Mucosa of rectum (tissue), 2 donors: ENCODE data around the gene CCDC85C.

Experiments used
- H3K27ac ChIP-seq, 2 donors: one replicate each; pipeline ENCODE4 v1.7.0; 2013; ENCODE audit warnings: inconsistent platforms in 2 of 2, low read depth in 2 of 2, low read length in 2 of 2
- H3K27me3 ChIP-seq, 2 donors: one replicate each; pipeline ENCODE4 v1.7.0; 2013; ENCODE audit warnings: low read length in 2 of 2; ENCODE audit not compliant: control insufficient read depth in 2 of 2, insufficient read depth in 2 of 2
- H3K36me3 ChIP-seq, 2 donors: one replicate each; pipeline ENCODE4 v1.7.0; 2013; ENCODE audit warnings: low read length in 2 of 2; ENCODE audit not compliant: control insufficient read depth in 2 of 2, insufficient read depth in 2 of 2
- H3K4me1 ChIP-seq, 2 donors: one replicate each; pipeline ENCODE4 v1.7.0; 2013; ENCODE audit warnings: low read length in 2 of 2, mild to moderate bottlenecking in 1 of 2; ENCODE audit not compliant: control insufficient read depth in 2 of 2, insufficient read depth in 2 of 2
- H3K4me3 ChIP-seq, 2 donors: one replicate each; pipeline ENCODE4 v1.7.0; 2013; ENCODE audit warnings: low read length in 2 of 2
- H3K9ac ChIP-seq, 2 donors: one replicate each; pipeline ENCODE4 v1.7.0; 2013; ENCODE audit warnings: low read length in 2 of 2, low read depth in 1 of 2, mild to moderate bottlenecking in 1 of 2
- H3K9me3 ChIP-seq, 2 donors: one replicate each; pipeline ENCODE4 v1.7.0; 2013; ENCODE audit warnings: low read length in 2 of 2; ENCODE audit not compliant: control insufficient read depth in 2 of 2
- donor health status: healthy.
- donor health status: Normal muscosa, but diverticular disease.

CCDC85C gene

DNA sequence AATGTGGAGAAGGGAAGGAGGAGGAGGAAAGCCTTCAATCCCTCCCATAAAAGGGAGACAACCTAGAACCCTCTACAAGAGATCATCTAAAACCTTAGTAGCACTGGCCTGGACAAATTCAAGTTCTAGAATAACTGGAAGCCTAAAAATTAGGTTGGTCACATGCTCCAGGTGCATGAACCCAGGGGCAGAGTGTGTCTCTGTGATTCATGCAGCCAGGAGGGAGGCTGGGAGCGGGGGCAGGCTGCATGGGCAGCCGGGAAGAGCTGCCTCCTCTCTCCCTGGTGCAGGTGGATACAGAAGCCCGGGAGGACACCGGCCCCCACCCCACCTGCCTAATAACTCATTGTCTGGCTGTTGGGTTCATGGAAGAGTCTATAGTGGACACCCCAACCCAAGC is 38.6 kb downstream of the CCDC85C start:
- peaks cover 43 to 48% of the 10 kb centered on the region in 2 donors for H3K4me1 ChIP-seq
- no peaks in the 10 kb centered on the region for H3K9me3 ChIP-seq
- peak overlapping the region in 1 of 2 donors; percentile 32 for H3K27ac ChIP-seq
- H3K27me3 ChIP-seq = no peaks in the 10 kb centered on the region
- H3K4me3 ChIP-seq = no peak overlapping the region
- no peaks in the 10 kb centered on the region for H3K36me3 ChIP-seq
- H3K9ac ChIP-seq = no peak overlapping the region

DNA sequence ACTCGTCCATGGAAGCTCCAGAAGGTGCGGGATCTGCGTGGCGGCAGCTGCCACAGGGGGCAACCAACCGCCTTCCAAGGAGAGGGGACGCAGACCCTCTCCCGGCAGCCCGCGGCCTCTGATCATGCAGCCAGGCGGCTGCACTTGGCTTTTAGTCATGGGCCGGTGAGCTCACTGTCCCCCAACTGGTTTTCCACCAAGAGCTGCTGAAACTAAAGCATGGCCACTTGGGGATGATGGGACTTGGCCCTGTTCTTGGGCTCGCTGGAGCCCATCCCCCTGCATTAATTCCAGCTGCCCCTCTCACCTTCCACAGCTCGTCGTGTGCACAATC is 39.1 kb downstream of the CCDC85C start:
- Histone ChIP-seq H3K9me3 (no peaks in the 10 kb centered on the region), H3K4me1 (peaks cover 38 to 43% of the 10 kb centered on the region in 2 donors)

DNA sequence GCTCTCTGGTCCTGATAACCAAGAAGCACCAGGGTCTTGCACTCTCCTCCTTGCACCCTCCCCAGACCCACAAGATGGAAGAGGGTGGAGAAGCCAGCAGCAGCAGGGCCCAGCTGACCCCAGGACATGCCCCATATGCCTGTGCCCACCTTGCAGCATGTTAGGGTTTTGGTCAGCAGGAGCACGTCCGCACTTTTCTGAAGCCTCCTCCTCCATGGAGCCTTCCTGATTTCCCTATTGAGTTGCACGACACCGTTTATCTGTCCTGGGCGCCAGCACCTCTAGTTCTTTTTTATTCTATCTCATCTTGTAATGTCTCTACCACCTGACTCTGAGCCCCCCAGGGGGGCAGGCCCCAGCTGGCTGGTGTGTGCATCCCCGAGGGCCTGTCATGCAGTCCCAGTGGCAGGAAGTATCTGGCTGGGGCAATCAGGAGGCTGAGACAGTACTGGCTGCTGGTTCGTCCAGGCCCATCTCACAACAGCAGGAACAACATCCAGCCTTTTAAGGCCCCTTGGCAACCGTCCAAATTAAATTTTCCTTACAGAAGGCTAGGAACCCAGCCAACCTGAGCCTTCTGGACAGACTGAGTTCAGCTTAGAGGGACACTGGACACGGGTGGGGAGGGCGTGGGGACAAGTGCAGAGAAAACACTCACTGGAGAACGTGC is 39.6 kb downstream of the CCDC85C start:
- H3K9ac ChIP-seq = no peak overlapping the region
- H3K4me3 ChIP-seq = no peak overlapping the region
- no peaks in the 10 kb centered on the region for H3K9me3 ChIP-seq
- peak overlapping the region in 1 of 2 donors; percentile 45 for H3K27ac ChIP-seq
- H3K27me3 ChIP-seq = no peaks in the 10 kb centered on the region
- H3K4me1 ChIP-seq = peaks cover 35 to 38% of the 10 kb centered on the region in 2 donors
- H3K36me3 ChIP-seq = no peaks in the 10 kb centered on the region

More for the DNA sequence above, 39.1 kb downstream of the CCDC85C start:
- Histone ChIP-seq H3K4me3 (no peak overlapping the region), H3K27ac (peak overlapping the region in 1 of 2 donors; percentile 32), H3K27me3 (no peaks in the 10 kb centered on the region), H3K9ac (no peak overlapping the region), H3K36me3 (no peaks in the 10 kb centered on the region)

DNA sequence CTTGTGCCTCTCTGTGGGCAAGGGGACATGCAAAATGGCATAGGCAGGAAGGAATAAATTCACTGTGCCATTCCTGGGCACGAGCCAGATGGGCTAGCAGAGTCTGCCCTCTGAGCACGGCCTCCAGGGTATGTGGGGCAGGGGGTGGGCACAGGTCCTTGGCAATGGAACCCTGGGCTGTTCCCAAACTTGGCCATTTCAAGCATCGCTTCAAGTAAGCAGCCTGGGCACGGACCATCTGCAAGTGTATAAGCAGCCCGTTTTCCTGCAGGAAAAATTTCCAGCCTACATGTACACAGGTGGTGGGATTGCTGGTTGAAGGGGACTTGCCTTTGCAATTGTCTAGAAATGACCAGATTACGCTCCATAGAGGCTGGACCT is 40.3 kb downstream of the CCDC85C start:
- Histone ChIP-seq H3K36me3 (no peaks in the 10 kb centered on the region), H3K4me1 (peaks cover 28 to 31% of the 10 kb centered on the region in 2 donors), H3K9me3 (no peaks in the 10 kb centered on the region), H3K27ac (peak overlapping the region in 1 of 2 donors; percentile 45), H3K27me3 (no peaks in the 10 kb centered on the region), H3K4me3 (no peak overlapping the region), H3K9ac (no peak overlapping the region)

DNA sequence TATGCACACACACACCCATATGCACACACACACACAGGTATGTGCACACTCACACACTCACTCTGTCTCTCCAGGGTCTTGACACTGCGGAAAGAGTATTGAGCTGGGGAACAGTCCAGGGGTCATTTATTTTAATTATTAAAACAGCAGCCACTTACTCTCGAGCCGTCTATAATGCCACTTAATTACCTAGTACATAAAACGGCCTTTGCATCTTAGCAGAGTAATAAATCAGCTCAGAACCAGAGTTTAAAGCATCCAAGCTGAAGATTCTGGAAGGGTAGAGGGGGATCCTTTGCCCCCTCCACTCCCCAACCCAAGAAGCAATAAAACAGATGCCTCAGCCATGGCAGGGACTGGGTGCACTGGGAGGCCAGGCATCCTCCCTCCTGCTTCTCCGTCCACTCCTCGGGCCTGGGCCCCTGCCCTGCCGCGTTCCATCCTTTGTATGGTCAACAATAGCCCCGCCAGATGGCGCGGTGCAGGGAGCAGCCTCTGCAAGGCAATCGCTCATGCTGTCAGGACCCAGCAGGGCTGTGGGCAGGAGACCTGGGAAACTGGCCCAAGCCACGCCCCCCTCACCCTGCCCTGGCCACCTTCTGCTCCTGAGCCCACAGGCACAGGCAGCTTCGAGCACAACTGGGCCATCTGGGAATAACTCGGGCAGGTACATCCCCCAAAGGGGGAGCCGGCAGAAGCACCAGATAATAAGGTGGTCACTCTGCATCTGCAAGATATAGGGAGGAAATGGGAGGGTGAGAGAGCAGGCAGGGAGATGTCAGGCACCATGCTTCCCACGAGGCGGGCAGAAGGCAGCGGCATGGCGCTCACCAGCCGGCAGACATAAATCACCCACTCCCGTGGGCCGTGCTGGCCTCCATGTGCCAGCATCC is 40.9 kb downstream of the CCDC85C start:
- Histone ChIP-seq H3K9ac (no peak overlapping the region), H3K4me3 (no peak overlapping the region), H3K9me3 (no peaks in the 10 kb centered on the region)

DNA sequence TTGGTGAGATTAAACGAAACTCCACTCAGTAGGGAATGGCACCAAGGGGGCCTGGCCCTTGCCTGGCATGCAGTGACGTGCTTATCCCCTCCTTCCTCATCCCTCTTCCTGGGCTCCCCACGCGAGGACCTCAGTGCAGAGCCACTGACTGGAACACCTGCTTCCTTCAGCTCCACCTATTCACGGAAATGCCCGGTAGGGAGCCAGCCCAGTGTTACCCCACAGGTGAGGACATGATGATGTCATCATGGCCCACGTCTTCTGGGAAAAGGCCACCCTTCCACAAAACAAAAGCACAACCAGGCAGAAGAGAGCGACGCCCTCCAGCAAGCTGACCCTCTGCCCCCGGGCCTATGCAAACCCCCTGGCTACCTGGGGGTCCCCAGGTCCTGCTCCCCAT is 42.1 kb downstream of the CCDC85C start:
- Histone ChIP-seq H3K4me3 (no peak overlapping the region), H3K4me1 (peaks cover 22 to 27% of the 10 kb centered on the region in 2 donors), H3K27me3 (no peaks in the 10 kb centered on the region), H3K9me3 (no peaks in the 10 kb centered on the region), H3K9ac (no peak overlapping the region), H3K27ac (no peak overlapping the region), H3K36me3 (no peaks in the 10 kb centered on the region)

More for the DNA sequence above, 40.9 kb downstream of the CCDC85C start:
- Histone ChIP-seq H3K27me3 (no peaks in the 10 kb centered on the region), H3K36me3 (no peaks in the 10 kb centered on the region), H3K27ac (peak overlapping the region in 1 of 2 donors; percentile 45), H3K4me1 (peaks cover 22 to 27% of the 10 kb centered on the region in 2 donors)

DNA sequence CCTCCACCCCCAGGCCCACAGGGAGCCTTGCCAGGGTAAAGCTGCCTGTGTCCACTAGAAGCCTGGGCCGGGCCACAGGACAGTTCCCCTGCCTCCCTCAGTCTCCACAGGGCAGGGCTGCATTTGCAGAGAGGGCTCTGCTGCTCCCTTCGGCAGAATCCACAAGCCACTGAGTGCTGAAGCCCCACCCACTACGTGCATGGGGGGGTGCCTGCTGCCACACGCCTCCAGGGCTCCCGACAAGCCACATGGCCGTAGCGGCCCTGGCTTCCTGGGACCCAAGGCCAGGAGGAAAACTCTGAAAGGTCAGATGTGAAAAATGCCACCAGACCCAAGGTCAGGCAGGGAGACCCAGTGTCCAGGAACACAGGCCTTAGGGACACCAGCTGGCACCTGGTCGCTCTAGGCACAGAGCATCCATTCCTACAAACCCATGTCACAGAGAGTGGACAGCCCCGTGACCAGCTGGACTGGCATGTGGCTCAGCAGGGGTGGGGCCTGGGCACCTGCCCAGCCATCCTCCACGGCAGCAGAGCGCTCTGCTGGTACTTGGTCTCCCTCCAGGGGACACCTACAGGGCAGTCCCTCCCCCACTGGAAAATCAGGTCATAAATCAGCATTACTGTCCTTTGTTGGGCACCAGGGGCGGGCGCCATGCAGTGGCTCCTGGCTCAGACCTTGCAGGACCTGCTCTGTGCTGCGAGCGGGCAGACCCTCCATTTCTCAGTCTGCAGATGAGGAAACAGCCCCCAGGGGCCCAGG is 42.9 kb downstream of the CCDC85C start:
- Histone ChIP-seq H3K4me3 (no peak overlapping the region), H3K36me3 (no peaks in the 10 kb centered on the region), H3K4me1 (peaks cover 19 to 24% of the 10 kb centered on the region in 2 donors), H3K27ac (peak overlapping the region in 1 of 2 donors; percentile 16), H3K9ac (no peak overlapping the region), H3K9me3 (no peaks in the 10 kb centered on the region), H3K27me3 (no peaks in the 10 kb centered on the region)

DNA sequence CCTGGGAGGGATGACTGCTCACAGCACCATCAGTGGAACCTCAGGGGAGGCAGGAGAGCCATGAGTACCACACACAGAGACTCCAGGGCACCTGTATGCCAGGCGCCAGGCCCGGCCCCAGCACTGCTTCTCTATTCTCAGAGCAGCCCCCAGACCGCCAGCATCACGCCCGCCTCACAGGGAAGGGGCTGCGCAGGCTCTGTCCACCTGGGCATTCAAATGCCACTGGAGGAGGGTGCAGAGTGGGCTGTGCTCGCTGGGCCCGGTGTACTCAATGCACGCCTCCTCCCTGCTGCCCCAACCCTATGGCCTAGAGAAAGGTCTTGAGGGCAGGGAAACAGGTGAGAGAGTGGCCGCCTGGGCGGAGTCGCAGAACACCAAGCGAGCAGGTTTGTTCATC is 43.6 kb downstream of the CCDC85C start:
- no peak overlapping the region for H3K27ac ChIP-seq
- no peak overlapping the region for H3K4me3 ChIP-seq
- peaks cover 20 to 30% of the 10 kb centered on the region in 2 donors for H3K4me1 ChIP-seq
- no peak overlapping the region for H3K9ac ChIP-seq
- H3K9me3 ChIP-seq = no peaks in the 10 kb centered on the region
- H3K36me3 ChIP-seq = no peaks in the 10 kb centered on the region
- H3K27me3 ChIP-seq = no peaks in the 10 kb centered on the region

DNA sequence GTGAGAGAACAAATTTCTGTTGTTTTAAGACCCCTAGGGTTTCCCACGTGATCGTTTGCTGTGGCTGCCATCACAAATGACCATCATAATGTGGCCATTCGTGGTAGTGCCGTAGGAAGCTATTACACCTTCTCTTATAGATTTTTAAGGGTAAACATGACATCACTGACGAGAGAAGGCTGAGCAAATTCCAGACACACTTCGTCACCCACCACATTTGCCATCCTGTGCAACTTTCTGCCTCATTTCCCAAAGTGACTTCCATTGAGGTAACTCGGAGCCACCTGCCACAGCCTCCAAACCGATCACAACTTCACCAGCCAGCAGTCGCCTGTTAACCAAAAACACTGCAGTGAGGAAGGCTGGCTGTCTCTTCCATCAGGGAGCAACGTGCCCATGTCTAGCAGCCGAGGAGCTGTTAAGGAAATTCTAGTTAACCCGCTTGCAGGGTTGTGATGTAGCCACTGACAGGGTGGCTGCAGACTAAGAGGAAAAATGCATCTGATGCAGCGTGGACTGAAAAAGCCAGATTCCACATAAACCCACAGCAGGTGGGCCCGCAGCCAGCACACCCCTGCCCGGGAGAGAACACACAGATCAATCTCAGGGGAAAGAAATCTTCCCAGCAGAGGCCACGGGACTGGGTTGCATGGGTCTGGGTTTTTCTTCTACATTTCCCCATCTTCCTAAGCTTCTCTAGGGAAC is 44.6 kb downstream of the CCDC85C start:
- H3K9ac ChIP-seq = no peak overlapping the region
- H3K27ac ChIP-seq = no peak overlapping the region
- peaks cover 25 to 29% of the 10 kb centered on the region in 2 donors for H3K4me1 ChIP-seq
- H3K4me3 ChIP-seq = no peak overlapping the region
- no peaks in the 10 kb centered on the region for H3K36me3 ChIP-seq
- no peaks in the 10 kb centered on the region for H3K27me3 ChIP-seq
- no peaks in the 10 kb centered on the region for H3K9me3 ChIP-seq
